HG02642 (cell line): ENCODE results near the gene BTN1A1.

ENCODE experiments used
- ATAC-seq: cut with Tn5 transposase; IDR thresholded peaks from one replicate; pipeline ENCODE4 v1.9.1; 2021; ENCODE audit warnings: mild to moderate bottlenecking; ENCODE audit not compliant: unreplicated experiment, poor library complexity

The BTN1A1 gene

GRCh38 chr6:26555505-26556262 lies 55.6 kb downstream of the BTN1A1 start:
- ATAC-seq: no peak

GRCh38 chr6:26556263-26557070 lies 56.4 kb downstream of the BTN1A1 start:
- no peak for ATAC-seq
